ENCODE data around the gene SORCS3.
A peak's percentile ranks its signal among the peaks of the same experiment; 100 is the strongest.

Gene SORCS3

DNA sequence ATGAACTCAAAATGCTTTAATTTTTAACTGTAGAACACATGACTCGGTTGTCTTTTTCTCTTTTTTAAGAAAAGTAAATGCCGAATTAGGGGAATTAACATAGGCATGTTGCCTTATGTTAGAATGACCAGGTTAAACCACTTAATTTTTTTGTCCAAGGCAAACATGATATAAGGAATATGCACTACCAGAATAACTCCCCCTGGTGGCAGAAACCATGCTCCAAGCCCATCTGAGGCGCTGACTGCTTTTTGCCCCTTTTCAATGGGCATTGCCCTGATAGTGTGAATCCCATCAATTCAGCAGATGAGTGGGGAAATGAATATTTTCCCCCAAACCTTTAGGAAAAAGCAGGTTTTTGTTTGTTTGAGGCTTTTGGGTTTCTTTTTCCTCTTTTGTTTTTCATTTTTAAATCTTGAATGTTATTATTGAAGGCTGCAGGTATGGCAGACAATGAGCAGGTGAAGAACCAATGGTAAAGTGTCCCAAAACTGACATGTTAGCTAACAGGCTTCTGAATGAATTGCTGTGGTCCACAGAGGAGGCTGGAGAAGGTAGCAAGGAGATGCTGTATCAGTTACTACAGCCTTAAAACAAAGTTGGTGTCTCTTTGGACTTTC is 284.3 kb downstream of the SORCS3 start:
- DNase-seq: peak; percentile 22

DNA sequence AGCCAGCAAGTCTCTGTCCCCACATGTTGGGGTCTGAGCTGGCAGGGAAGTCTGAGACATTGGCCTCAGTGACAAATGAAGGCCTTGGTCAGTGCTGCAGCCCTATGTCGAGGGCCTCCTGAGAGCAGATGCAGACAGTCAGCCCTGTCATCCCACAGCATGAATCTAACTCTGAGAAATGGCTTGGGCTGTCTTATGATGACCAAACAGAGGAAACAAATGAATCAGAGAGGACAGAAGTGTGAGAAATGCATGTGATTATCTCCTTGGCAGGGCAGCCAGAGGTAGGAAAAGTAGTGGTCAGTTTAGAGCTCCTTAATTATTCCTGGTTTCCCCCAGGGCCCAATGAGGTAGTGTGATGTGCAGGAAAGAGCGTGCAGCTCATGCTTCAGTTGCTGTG is 287.6 kb downstream of the SORCS3 start:
- no peak for DNase-seq

DNA sequence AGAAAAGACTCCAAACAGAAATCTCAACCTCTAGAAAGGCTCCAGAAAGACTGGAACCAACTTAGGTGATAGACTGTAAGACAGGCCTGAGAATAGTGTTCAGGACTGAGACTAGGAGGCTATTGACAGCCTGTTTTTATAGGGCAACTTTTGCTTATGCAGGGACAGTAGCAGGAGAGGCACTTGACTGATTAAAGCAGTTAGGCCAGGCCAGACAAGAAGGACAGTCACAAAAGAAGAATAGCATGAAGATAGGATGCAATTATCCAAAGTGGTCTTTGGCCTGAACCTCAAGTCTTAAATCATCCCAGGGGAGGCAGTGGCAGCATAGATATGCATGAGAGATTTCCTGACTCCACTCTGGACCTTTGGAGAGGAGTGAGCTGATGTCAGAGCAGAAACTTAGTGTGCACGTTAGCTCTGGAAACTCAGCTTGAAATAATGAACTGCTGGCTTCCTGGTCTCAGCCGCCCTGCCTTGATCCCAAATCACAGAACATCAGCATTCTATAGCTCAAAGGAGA is 290.6 kb downstream of the SORCS3 start:
- DNase-seq: no peak

DNA sequence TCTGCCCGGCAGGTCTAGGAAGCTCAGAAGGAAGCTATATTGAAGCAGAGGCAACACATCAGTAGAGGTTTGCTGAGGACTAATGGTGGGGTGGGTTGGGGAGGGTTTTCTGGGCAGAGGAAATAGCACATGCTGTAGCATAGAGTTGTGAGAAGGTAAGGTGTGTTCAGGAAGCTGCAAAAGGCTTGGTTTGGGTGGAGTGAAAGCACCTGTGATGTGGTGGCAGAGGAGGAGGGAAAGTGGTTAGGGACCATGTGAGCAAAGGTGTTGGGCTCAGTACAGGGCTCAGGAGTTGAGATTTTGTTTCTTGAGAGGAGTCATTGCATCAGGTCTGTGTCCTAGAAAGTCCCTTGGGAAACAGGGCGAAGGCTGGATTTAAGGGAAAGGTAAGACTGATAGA is 294.6 kb downstream of the SORCS3 start:
- no peak for DNase-seq

DNA sequence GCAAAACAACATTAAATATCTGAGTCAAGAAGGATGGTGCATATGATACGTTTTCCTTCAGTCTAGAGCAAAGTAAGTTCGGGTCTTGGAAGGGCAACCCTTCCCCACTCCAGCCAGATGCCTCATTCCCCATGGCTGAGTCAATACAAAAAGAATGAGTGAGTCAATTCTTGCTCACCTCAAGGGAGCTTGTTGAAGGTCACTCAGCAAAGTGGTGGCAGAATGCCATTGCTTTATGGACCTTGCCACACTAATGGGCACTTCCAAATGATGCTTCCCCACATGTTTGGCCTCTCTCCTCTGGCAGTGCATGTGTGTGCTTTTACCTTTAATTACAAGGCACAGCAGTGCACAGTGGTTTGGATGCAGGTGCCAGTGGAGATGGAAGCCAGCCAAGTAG is 296.5 kb downstream of the SORCS3 start:
- DNase-seq: no peak

DNA sequence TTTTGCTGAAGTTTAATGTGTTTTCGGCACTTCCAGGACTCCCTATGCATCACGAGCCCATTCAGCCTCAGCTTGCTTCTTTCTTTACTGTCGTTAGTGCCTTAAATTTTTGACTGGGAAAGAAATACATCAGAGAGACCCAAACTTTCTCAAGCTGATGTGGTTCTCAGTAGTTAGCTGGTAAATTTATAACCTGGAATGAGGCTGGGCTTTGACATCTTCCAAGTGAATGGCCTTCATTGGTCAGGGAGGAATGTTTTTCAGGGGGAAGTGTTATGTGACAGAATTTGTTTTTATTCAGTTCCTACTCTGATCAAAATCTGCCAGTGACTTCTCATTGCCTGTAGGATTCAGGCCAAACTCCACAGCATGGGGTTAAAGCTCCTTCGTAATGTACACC is 296.9 kb downstream of the SORCS3 start:
- no peak for DNase-seq

DNA sequence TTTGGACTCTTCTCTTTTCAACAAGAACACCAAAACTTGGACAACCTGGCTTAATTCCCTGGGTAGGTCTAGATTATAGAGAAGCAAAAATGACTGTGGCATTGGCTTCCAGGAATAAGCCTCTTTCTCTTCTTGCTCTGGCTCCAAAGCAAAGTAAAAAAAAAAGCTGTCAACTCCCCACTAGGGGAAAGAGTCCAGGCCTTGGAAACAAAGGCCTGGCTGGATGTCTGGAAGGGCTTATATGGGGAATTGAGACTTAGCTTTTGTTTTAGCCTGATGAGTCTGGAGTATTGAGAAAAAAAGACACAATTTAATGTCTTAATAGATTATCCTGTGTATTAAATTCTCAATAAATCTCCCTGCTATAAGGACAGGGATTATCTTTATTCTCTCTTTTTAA is 300.6 kb downstream of the SORCS3 start:
- DNase-seq: no peak

DNA sequence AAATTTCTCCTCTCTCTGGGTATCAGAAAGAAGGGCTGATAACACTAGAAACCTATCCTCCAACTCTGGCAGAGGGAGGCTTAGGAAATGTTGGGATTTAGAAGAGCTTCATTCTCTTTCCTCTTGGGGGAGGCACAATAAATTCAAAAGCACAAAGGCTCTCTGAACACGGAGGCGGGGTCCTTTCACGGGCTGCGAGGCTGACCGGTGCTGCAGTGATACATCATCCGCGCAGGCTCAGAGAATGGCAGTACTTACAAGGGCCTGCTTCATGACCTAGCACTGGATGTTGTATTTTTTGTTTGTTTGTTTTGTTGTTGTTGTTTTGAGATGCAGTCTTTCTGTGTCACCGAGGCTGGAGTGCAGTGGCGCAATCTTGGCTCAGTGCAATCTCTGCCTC is 306.2 kb downstream of the SORCS3 start:
- no peak for DNase-seq

DNA sequence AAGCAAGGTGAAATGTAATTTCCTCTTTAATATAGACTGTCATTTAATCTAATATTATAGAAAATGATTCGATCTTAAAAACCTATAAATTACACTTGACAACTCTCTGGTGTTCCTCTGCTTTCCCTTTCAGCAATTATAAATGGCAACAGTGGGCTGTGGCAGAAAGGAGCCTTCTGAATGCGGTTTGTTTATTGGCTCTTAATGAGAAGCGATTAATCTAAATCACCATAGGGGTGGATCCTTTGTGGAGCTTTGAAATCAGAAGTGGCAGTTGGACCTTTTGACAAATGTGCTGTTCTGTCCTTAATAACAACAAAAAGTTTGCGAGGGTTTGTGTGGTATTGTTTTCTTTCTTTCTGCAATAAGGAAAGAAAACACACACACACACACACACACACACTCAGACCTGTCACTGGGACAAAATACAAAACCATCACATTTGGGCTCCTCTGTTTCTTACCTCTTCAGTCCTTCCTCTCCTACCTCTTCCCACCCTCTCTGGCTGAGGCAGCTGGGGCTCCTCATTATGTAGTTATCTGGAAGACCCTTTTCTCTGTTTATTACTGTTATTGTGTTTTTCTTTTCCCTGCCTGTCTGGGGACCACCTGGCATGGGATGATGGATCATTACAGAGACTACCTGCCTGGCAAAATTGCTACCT is 316.2 kb downstream of the SORCS3 start:
- DNase-seq: no peak

DNA sequence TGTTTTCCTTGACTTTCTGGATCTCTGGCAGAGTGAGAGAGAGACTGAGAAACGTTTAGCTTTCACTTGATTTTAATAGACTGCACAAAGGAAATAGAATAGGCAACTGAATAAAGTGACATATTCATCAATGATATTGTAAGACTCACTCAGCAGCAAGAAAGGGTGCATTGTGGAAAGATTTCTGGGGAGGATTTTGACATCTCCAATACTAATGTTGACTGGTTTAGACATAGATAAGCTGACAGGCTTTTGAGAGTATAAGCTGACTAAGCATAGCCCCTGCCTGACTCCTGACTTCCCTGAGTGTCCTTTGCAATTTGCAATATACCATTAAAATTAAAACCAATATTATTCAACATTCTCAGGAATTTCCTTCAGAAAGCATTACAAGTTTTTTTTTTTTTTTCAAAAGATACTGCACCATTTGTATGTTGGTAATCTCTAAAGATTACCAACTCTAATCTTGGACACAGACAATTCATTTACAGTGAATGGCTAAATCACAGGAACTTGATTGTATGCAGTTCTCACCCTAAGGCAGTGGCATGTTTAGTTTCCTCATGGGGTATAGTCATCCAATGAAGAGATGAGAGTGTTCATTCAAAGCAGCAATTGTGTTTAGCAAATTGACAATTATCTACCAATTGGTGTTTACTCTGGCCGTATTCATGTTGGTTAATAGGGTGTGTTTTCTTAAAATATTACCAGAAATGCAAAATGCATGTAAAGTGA is 325.6 kb downstream of the SORCS3 start:
- DNase-seq: no peak

DNA sequence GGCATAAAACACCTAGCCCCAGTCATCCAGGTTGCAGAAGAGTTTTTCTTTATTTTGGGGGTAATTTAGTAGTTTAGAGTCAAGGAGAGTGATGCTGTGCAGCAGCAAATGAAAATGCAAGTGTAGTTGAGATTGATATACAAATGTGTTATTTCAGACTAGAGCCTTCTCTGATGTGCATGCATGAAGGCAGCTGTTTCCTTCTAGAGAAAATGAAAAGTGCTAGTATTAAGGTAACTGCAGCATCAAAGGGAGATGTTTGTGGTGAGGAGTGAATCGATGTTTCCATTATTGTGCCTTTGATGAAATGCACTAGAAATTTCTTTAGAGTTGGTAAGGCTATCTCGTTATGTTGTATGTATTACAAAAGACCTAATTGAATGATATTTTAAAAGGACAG is 339.3 kb downstream of the SORCS3 start:
- DNase-seq: no peak

DNA sequence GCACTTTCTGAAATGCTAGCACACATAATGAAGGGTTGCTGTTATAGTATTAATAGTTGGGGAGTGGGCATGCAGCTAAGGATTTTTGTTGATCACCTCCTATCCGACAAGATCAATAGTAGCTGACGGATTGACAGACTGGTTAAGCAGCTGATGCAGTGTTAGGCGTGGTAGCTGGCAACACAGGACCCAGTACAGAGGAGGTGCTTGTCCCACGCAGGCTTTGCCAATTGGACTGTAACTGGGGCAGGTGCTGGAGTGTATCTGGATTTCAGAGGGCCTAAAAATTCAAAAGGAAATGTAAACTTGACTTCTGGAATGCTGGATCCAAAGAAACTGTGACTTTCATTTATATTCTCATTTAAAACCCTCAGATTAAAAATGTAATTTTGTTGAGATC is 340.9 kb downstream of the SORCS3 start:
- no peak for DNase-seq

DNA sequence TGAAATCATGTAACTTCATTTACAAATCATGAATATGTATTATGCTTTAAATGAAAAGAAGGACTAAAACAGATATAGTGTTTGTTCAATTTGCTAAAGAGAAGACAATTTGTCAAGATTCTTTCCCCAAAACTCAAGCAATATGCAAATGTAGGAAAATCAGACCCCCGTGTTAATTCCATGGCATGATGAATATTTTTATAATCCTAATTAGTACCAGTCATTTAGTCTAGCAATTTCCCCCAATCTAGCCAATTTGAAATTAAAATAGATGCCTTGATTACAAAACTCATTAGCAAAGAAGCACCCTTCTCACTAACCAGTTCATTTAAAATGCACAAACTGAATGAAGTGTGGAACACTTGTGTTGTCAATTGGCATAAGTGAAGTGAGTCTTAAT is 347.6 kb downstream of the SORCS3 start:
- DNase-seq: no peak

DNA sequence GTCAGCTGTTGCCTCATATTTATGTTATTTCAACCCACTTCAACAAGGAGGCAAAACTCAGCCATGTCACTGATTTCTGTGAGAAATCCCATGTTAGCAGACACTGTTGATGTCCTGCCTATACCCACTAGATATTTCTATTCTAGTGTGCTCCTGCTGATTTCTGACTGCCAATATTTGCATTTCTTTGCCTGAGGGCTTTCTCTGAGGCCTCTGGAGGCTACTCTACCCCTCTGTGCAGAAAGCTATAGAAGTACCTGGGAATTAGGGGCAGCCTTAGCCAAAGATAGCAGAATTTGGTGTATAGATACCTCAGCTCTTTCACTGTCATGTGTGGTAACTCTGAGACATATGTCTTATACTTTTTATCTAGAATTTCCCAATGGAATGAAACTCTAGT is 348.8 kb downstream of the SORCS3 start:
- DNase-seq: no peak

DNA sequence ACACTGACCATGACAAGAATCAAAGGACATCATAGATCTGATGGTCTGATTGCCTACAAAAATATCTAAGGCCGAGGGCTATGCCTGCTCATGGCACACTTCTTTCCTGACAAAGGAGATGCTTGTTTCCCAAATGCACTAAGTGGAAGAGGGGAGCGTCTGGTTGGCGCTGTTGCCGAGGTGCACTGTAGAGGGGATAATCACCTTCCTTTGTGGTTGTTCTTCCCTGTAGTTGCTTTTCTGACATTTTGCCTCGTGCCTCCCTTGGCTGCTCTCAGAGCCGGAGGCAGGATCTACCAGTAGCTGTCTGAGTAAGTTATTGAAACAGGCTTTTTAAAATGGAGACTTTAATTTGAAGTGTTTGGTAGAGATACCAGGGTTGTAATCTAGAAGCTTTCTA is 352.0 kb downstream of the SORCS3 start:
- DNase-seq: no peak

DNA sequence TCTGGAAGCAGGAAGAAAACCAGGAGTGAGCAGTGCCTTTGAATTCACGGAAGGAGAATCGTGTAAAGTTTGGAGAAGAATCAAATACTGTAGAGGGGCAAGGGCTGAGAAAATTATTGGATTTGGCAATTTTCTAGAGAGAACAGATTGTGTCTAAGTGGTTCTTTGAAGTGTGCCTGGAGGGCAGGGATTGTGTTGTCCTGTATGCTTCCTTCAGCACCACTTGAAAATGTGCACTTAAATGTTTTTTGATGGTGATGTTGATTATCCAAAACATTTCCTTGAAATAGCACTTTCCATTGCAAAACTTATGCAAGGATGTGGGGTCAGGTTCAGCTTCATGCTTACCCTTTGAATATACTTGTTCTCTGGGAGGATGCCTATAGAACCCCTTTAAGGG is 360.2 kb downstream of the SORCS3 start:
- DNase-seq: no peak

DNA sequence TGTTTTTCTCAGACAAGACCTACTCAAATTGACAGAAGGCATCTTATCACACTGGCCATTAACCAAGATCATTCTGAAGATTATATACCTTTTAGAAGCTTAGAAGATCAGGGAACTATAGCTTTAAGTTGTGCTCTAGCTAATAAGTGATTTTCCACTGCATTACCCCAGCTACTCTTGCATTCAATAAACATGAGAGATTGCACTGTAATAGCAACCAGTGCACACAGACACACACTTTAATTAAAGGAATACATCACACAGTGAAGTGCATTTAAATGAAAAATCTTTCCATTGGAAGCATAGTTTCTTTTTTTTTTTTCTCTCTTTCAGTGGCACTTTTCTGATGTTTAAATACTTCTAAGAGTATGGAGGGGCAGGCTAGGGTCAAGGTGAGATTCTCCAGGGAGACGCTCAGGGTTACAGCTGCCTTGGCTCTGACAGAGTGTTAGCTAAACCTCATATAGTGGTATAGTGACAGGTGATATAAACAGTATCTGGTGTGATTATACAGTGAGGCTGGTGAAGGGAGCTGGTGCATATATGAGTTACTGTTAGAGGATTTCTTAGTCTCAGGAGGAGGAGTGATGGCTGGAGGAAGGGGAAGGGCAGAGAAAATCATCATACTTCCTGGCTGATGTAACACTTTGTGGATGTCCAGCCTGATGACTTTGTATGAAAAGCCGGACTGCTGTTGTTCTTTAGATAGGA is 369.5 kb downstream of the SORCS3 start:
- DNase-seq: no peak

DNA sequence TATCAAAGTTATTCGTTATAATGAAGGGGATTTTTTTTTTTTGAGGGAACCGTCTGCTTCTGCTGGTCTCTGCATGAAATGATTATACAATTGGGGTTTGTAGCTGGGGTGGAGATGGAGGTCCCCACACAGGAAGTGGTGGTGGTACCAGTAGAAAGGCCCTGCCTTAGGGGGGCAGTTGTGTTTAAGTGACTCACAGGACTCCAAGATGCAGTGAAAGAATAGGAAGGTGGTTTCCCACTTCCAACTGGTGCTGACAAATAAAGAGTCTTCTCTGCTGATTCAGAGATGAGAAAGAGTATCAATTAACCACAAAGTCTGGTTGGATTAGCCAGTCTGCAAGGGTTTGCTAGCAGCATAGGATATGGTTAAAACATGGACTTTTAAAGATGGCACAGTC is 376.0 kb downstream of the SORCS3 start:
- peak; percentile 16 for DNase-seq

DNA sequence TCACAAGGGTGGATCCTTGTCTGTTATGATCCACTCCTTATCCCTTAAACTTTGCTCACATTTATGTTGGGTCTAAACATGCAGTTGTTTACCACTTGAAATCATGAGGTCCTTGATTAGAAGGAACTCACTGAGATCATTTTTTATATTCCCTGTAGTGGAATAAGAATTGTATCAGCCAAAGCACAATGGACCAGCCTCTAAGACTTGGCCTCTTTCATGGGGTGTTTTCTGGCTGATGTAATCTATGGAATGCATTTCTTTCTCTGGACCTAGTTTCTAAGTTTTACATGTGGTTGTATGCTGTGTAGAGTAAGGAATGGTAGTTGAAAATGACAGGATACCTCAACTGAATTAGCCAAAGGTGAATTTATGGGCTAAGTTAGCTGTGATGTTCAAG is 376.6 kb downstream of the SORCS3 start:
- no peak for DNase-seq

DNA sequence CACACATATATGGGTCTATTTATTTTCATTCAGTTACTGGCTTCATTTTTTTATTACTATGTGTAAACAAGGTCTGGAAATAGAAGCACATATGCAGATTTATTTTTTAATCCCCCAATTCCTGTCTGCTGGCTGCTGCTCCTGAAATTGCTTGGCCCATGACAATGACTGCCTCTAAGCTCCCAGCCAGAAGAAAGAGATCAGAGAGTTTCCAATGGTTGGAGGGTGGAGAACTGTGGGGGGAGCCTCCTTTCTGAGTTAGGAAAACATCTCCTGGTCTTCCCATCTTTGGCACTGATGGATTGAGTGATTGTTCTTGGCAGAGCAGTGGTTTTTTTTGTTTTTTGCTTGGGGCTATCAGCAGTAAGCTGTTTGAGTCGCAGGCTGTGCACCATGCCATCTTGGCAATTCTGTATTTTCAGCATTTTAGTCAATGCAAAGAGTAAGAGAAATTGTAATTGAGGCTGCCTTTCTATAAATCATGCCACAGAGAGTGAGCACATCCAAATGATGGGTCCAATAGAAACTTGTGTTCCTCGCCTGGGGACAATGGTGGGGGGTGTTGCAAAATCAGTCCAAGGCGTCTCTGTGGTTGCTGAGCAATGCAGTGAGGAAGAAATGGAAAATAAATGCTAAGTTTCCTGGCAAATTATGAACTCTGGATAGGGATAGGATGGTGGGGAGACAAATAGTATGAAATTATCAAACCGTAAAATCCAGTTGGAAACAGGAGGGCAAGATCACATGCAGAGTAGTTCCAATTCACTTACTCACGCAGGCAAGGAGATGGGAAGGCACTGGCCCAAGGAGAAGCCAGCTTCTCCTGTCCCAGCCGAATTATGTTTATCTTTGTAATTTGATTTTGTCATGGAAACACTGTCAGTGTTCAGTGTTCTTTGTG is 382.4 kb downstream of the SORCS3 start:
- DNase-seq: no peak

DNA sequence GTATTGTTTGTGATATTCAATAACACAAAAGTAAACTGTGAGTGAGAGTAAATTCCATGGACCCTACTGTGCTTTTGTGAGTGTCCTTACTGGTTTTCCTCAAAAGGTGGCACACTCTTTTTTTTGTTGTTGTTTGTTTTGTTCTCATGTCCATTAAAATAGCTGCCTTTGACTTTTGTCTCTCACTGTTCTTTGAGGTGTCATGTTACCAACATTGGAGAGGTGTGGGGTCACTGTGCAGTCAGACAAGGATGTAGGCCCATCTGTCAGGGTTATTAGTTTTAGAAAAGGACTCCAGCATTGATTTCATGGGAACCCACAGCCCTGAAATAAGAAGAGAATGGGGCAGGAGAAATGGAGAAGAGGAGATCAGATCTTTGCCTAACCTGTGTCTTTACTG is 383.1 kb downstream of the SORCS3 start:
- no peak for DNase-seq

DNA sequence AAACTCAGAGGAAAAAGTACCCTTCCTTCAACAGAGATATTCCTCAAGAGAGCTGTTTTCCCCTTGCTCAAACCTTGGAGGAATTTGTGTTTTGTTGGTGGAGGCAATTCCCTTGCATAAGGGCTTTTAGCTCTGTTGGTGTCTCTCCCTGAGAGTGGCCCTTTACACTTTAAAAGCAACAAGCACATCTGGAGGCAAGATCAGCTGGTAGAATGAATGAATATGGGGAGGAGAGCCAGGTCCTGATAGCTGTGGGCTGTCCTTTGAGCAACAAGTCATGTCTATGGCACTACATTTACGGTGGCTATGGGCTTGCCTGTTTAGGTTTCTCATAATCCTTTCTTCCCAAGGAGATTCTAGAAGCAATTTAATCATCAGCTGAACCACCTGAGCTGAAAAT is 384.0 kb downstream of the SORCS3 start:
- DNase-seq: no peak

DNA sequence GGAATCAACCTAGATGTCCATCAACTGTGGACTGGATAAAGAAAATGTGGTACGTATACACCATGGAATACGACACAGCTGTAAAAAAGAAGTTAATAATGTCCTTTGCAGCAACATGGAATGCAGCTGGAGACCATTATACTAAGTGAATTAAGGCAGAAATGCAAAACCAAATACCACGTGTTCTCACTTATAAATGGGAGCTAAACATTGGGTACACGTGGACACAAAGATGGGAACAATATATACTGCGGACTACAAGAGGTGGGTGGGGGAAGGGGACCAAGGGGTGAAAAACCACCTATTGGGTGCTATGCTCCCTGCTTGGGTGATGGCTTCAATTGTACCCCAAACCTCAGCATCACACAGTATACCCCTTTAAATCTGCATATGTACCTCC is 385.5 kb downstream of the SORCS3 start:
- no peak for DNase-seq
